HG02970 (cell line): Measurements from ENCODE around the gene CTNNBIP1.

ENCODE experiments used
- ATAC-seq: cut with Tn5 transposase; IDR thresholded peaks from one replicate; pipeline ENCODE4 v1.9.1; 2021; ENCODE audit warnings: mild to moderate bottlenecking, moderate library complexity, moderate number of reproducible peaks; ENCODE audit not compliant: unreplicated experiment, low FRiP score

CTNNBIP1 gene

GRCh38 chr1:9905010-9905409 lies 5.1 kb downstream of the CTNNBIP1 start:
- no peak for ATAC-seq

- no peak for ATAC-seq
These were observed 5.5 kb downstream of the CTNNBIP1 start for GRCh38 chr1:9904596-9904995.

- ATAC-seq = no peak
These were observed 6.1 kb downstream of the CTNNBIP1 start for GRCh38 chr1:9903801-9904527.

GRCh38 chr1:9902060-9902452 lies 8.0 kb downstream of the CTNNBIP1 start:
- no peak for ATAC-seq

- ATAC-seq = no peak
These were observed 8.7 kb downstream of the CTNNBIP1 start for GRCh38 chr1:9901148-9902059.

- no peak for ATAC-seq
These were observed 9.7 kb downstream of the CTNNBIP1 start for GRCh38 chr1:9900142-9901043.

GRCh38 chr1:9894115-9894514 lies 16.0 kb downstream of the CTNNBIP1 start:
- no peak for ATAC-seq

GRCh38 chr1:9892563-9893528 lies 17.2 kb downstream of the CTNNBIP1 start:
- no peak for ATAC-seq

GRCh38 chr1:9891207-9891606 lies 18.9 kb downstream of the CTNNBIP1 start:
- no peak for ATAC-seq

- ATAC-seq = no peak
These were observed 19.8 kb downstream of the CTNNBIP1 start for GRCh38 chr1:9890224-9890731.

GRCh38 chr1:9889411-9889810 lies 20.7 kb downstream of the CTNNBIP1 start:
- no peak for ATAC-seq

- ATAC-seq = no peak
These were observed 21.2 kb downstream of the CTNNBIP1 start for GRCh38 chr1:9888886-9889285.

GRCh38 chr1:9887070-9887469 lies 23.0 kb downstream of the CTNNBIP1 start:
- no peak for ATAC-seq

- no peak for ATAC-seq
These were observed 23.9 kb downstream of the CTNNBIP1 start for GRCh38 chr1:9886092-9886742.

GRCh38 chr1:9884805-9885204 lies 25.3 kb downstream of the CTNNBIP1 start:
- ATAC-seq = no peak

- no peak for ATAC-seq
These were observed 26.3 kb downstream of the CTNNBIP1 start for GRCh38 chr1:9883585-9884449.

GRCh38 chr1:9882945-9883303 lies 27.1 kb downstream of the CTNNBIP1 start:
- ATAC-seq = no peak
